Type B pancreatic cell (in vitro differentiated cells): ENCODE data around the gene EPHA4. TPM values are rescaled to one million over a fixed set of nuclear protein-coding genes. Genes with fewer than 3 reads are reported as not detected.

Experiments
- DNase-seq: peaks from one replicate; pipeline ENCODE4 v3.0.0; 2021; ENCODE audit warnings: mixed read lengths; ENCODE audit not compliant: unreplicated experiment; ENCODE audit errors: extremely low spot score
- H3K27ac Mint-ChIP-seq: 2 replicates; pipeline ENCODE4 v1.8.0; 2021; ENCODE audit warnings: mild to moderate bottlenecking, mixed read lengths
- H3K27me3 Mint-ChIP-seq: 2 replicates; pipeline ENCODE4 v1.8.0; 2021; ENCODE audit warnings: mixed read lengths
- H3K36me3 Mint-ChIP-seq: 2 replicates; pipeline ENCODE4 v1.8.0; 2021; ENCODE audit warnings: mixed read lengths
- H3K4me1 Mint-ChIP-seq: one replicate; pipeline ENCODE4 v1.8.0; 2021; ENCODE audit warnings: mixed read lengths; ENCODE audit not compliant: unreplicated experiment
- H3K4me3 Mint-ChIP-seq: 2 replicates; pipeline ENCODE4 v1.8.0; 2021; ENCODE audit warnings: mild to moderate bottlenecking, mixed read lengths
- H3K9me3 Mint-ChIP-seq: 2 replicates; pipeline ENCODE4 v1.8.0; 2021; ENCODE audit warnings: mixed read lengths
- CTCF ChIP-seq: fragments of 200-600 bp; sonication (generic); conservative IDR thresholded peaks from 2 replicates; pipeline ENCODE4 v1.5.0; 2021; ENCODE audit warnings: antibody characterized with exemption, mild to moderate bottlenecking
- total RNA-seq: library from RNA; stranded (reverse); gene quantifications from 2 replicates; pipeline ENCODE4 v1.2.1, GENCODE V29; 2021; ENCODE audit warnings: low replicate concordance

The EPHA4 gene
- total RNA-seq, 1 donor from 2014 or later: 78.3 TPM

DNA sequence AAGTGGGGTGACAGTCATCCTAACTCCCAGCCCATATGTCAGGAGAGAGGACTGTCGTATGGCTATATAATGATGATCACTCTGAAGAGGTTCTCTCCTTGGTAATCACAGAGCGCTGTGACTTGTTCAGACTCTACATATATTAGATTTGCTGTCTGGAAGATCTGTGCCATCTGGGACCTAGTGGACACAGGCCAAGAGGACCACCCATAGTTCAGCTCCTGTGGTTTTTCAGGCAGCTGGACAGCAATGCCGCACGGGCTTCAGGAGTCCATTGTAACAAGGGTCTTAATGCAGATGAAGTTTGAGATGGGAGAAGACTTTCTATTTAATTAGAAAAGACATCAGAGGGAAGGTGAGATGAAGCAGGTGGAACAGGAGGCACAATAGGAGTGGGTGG, 40.1 kb upstream of the EPHA4 start:
- peaks cover 5% of the 10 kb centered on the region for H3K4me1 Mint-ChIP-seq
- TF ChIP-seq CTCF: no peak
- no peak overlapping the region for H3K4me3 Mint-ChIP-seq
- H3K27ac Mint-ChIP-seq: no peak overlapping the region
- no peaks in the 10 kb centered on the region for H3K9me3 Mint-ChIP-seq
- H3K27me3 Mint-ChIP-seq: no peaks in the 10 kb centered on the region
- no peak for DNase-seq
- H3K36me3 Mint-ChIP-seq: no peaks in the 10 kb centered on the region

GRCh38 chr2:221610675-221611074, 38.6 kb upstream of the EPHA4 start:
- Mint-ChIP-seq H3K9me3 (no peaks in the 10 kb centered on the region), H3K27ac (no peak overlapping the region), H3K36me3 (no peaks in the 10 kb centered on the region), H3K4me1 (peaks cover 5% of the 10 kb centered on the region), H3K27me3 (no peaks in the 10 kb centered on the region), H3K4me3 (no peak overlapping the region)
- no peak for DNase-seq
- no peak for TF ChIP-seq CTCF

DNA sequence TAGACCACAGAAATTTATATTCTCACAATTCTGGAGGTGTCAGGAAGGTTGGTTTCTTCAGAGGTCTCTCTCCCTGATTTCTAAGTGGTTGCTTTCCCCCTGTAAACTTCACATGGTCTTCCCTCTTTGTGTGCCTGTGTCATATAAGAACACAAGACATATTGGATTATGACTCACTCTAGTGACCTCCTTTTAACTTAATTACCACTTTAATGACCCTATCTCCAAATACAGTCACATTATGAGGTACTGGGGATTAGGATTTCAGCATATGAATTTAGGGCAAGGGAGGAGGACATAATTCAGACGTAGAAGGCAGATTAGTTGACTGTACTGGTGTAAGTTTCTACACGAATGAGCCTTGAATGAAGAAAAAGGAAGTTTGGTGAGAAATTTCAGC, 38.2 kb upstream of the EPHA4 start:
- Mint-ChIP-seq H3K4me1 (peaks cover 5% of the 10 kb centered on the region), H3K36me3 (no peaks in the 10 kb centered on the region), H3K9me3 (no peaks in the 10 kb centered on the region), H3K27me3 (no peaks in the 10 kb centered on the region), H3K27ac (no peak overlapping the region), H3K4me3 (no peak overlapping the region)
- DNase-seq: no peak
- no peak for TF ChIP-seq CTCF

DNA sequence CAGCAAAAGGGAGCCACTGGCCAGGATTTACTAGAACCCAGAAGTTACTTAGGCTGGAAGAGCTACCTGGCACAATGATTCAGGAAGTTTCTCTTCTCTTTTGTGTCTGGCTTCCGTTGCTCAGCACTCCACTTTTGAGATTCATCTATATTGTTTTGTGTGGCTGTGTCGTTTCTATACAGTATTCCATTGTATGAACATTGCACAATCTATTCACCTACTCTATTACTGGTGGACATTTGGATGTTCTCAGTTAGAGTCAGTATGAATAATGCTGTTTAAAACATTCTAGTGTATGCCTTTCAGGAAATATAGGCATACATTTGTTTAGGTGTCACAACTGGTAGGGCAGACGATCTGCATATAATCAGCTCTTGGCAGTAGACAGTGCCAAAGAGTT, 36.3 kb upstream of the EPHA4 start:
- no peak overlapping the region for H3K27ac Mint-ChIP-seq
- peaks cover 4% of the 10 kb centered on the region for H3K27me3 Mint-ChIP-seq
- TF ChIP-seq CTCF: no peak
- H3K4me3 Mint-ChIP-seq: no peak overlapping the region
- H3K9me3 Mint-ChIP-seq: no peaks in the 10 kb centered on the region
- H3K4me1 Mint-ChIP-seq: peaks cover 5% of the 10 kb centered on the region
- H3K36me3 Mint-ChIP-seq: no peaks in the 10 kb centered on the region
- no peak for DNase-seq

DNA sequence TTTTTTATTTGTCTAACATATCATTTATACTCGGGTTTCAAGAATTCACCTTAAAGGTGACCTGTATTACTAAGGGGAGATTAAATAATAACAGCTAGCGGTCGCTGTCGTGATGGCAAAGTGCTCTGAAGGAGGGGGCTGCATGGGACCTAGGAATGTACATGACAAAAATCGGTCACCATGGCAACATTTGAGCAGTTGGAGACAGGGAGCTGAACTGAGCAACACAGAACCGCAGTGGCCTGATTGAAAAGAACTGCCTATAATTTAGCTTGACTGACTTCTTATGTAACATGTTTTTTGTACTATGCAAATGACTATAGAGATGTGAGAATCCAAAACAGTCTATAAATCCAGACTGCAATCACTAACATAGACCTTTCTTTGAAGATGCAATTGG, 34.3 kb upstream of the EPHA4 start:
- peaks cover 5% of the 10 kb centered on the region for H3K4me1 Mint-ChIP-seq
- DNase-seq: no peak
- H3K36me3 Mint-ChIP-seq: no peaks in the 10 kb centered on the region
- TF ChIP-seq CTCF: no peak
- H3K9me3 Mint-ChIP-seq: no peaks in the 10 kb centered on the region
- no peak overlapping the region for H3K4me3 Mint-ChIP-seq
- peaks cover 4% of the 10 kb centered on the region for H3K27me3 Mint-ChIP-seq
- no peak overlapping the region for H3K27ac Mint-ChIP-seq

- H3K36me3 Mint-ChIP-seq: no peaks in the 10 kb centered on the region
- no peak overlapping the region for H3K27ac Mint-ChIP-seq
- no peaks in the 10 kb centered on the region for H3K9me3 Mint-ChIP-seq
- TF ChIP-seq CTCF: no peak
- H3K4me3 Mint-ChIP-seq: no peak overlapping the region
- no peak for DNase-seq
- peaks cover 4% of the 10 kb centered on the region for H3K27me3 Mint-ChIP-seq
- peaks cover 5% of the 10 kb centered on the region for H3K4me1 Mint-ChIP-seq
Observed at GRCh38 chr2:221605751-221606240, 33.7 kb upstream of the EPHA4 start.
